Caco-2 (cell line): ENCODE data around the gene MRLN. TPM values are rescaled to one million over a fixed set of nuclear protein-coding genes. Genes with fewer than 3 reads are reported as not detected.
A peak's percentile ranks its signal among the peaks of the same experiment; 100 is the strongest.

Experiments used
- BruUV-seq: library from RNA; stranded (reverse); fragments of 400-500 nt; replicated peaks from 2 replicates; lab custom pipeline; 2021; lab: Mats Ljungman, UMichigan
- CTCF ChIA-PET: fragments of 300-600 bp; sonication (Branson Sonifier 250); formaldehyde crosslinking; loops from one replicate; lab custom pipeline; 2022; ENCODE audit warnings: antibody characterized with exemption; lab: Charles Lee
- POLR2A ChIA-PET: fragments of 300-600 bp; sonication (Branson Sonifier 250); formaldehyde crosslinking; loops from one replicate; lab custom pipeline; 2022; ENCODE audit warnings: antibody characterized with exemption; lab: Charles Lee
- DNase-seq, 2 experiments: peaks; one replicate each; pipeline versions ENCODE4 v3.0.0 to v3.0.0-alpha.2; 2020 to 2022
- H3K27me3 ChIP-seq: replicated peaks from 2 replicates; pipeline ENCODE4 v1.6.0; 2011; ENCODE audit warnings: low read length; ENCODE audit not compliant: control insufficient read depth, insufficient read depth
- H3K36me3 ChIP-seq: 2 replicates; pipeline ENCODE4 v1.5.1; 2011; ENCODE audit warnings: low read length; ENCODE audit not compliant: control insufficient read depth, insufficient read depth
- H3K4me1 ChIP-seq: fragments of 250-450 bp; sonication (Bioruptor Pico); 2 replicates; pipeline ENCODE4 v1.5.1; 2020; ENCODE audit warnings: mild to moderate bottlenecking
- H3K4me3 ChIP-seq: 2 replicates; pipeline ENCODE4 v1.5.1; 2011; ENCODE audit warnings: low read depth, mild to moderate bottlenecking, control low read depth, low read length
- H3K9me3 ChIP-seq: fragments of 250-450 bp; sonication (Bioruptor Pico); 2 replicates; pipeline ENCODE4 v1.5.1; 2020; ENCODE audit warnings: mild to moderate bottlenecking, moderate library complexity
- H3K27ac Mint-ChIP-seq: one replicate; pipeline ENCODE4 v1.8.0; 2022; ENCODE audit warnings: mixed read lengths; ENCODE audit not compliant: unreplicated experiment
- H3K27me3 Mint-ChIP-seq: one replicate; pipeline ENCODE4 v1.8.0; 2022; ENCODE audit warnings: mixed read lengths; ENCODE audit not compliant: insufficient read depth, unreplicated experiment
- H3K36me3 Mint-ChIP-seq: one replicate; pipeline ENCODE4 v1.8.0; 2022; ENCODE audit warnings: mild to moderate bottlenecking, mixed read lengths; ENCODE audit not compliant: insufficient read depth, unreplicated experiment
- H3K4me1 Mint-ChIP-seq: one replicate; pipeline ENCODE4 v1.8.0; 2022; ENCODE audit warnings: low read depth, mixed read lengths; ENCODE audit not compliant: unreplicated experiment
- H3K4me3 Mint-ChIP-seq: one replicate; pipeline ENCODE4 v1.8.0; 2022; ENCODE audit warnings: mild to moderate bottlenecking, moderate library complexity, mixed read lengths; ENCODE audit not compliant: unreplicated experiment
- H3K9me3 Mint-ChIP-seq: one replicate; pipeline ENCODE4 v1.8.0; 2022; ENCODE audit warnings: mixed read lengths; ENCODE audit not compliant: unreplicated experiment
- CTCF ChIP-seq, 2 experiments: fragments of 200-600 bp in 1 of 2; IDR thresholded peaks; 1 replicate in 1 of 2; 2 replicates in 1 of 2; pipeline versions ENCODE4 v1.5.1 to v1.8.0; 2011 to 2022; ENCODE audit warnings: antibody characterized with exemption in 1 of 2, control low read depth in 1 of 2, inconsistent platforms in 1 of 2, low read depth in 1 of 2, low read length in 1 of 2, mild to moderate bottlenecking in 1 of 2, moderate library complexity in 1 of 2; ENCODE audit not compliant: insufficient read depth in 1 of 2, severe bottlenecking in 1 of 2, unreplicated experiment in 1 of 2
- intact Hi-C: fragments of 100-400 bp; cut with micrococcal nuclease; formaldehyde crosslinking; loops from one replicate; pipeline ENCODE4 v1.10.0; 2022; ENCODE audit not compliant: unreplicated experiment
- total RNA-seq: library from RNA; stranded (reverse); gene quantifications from 2 replicates; pipeline ENCODE4 v1.2.3, GENCODE V29; 2022

MRLN gene
- total RNA-seq, 1 experiment from 2014 or later: 0.98 TPM

GRCh38 chr10:59774451-59774850, 21.2 kb upstream of the MRLN start:
- ChIA-PET POLR2A (no interaction called here), CTCF (no interaction called here)
- Mint-ChIP-seq H3K36me3 (peaks cover 21% of the 10 kb centered on the region), H3K4me1 (peaks cover 18% of the 10 kb centered on the region), H3K4me3 (no peak overlapping the region), H3K27ac (no peak overlapping the region), H3K9me3 (peaks cover 70% of the 10 kb centered on the region), H3K27me3 (no peaks in the 10 kb centered on the region)
- Histone ChIP-seq H3K36me3 (no peaks in the 10 kb centered on the region), H3K27me3 (no peaks in the 10 kb centered on the region), H3K9me3 (peaks cover 68% of the 10 kb centered on the region), H3K4me3 (no peak overlapping the region), H3K4me1 (peaks cover 18% of the 10 kb centered on the region)
- TF ChIP-seq CTCF (IDR thresholded peaks at IDR 0.05; ENCODE audit: insufficient read depth in 1 of 2, low read depth in 1 of 2, low read length in 1 of 2, severe bottlenecking in 1 of 2, unreplicated experiment in 1 of 2): no peak
- DNase-seq: no peak
- BruUV-seq: no TSS peak
- intact Hi-C loops: no loop called here

- Mint-ChIP-seq H3K4me3 (no peak overlapping the region), H3K36me3 (peaks cover 18% of the 10 kb centered on the region), H3K27me3 (no peaks in the 10 kb centered on the region), H3K9me3 (peaks cover 66% of the 10 kb centered on the region), H3K4me1 (peaks cover 18% of the 10 kb centered on the region), H3K27ac (no peak overlapping the region)
- H3K9me3 ChIP-seq: peaks cover 62% of the 10 kb centered on the region
- H3K36me3 ChIP-seq: no peaks in the 10 kb centered on the region
- intact Hi-C loops: no loop called here
- CTCF ChIA-PET: no interaction called here
- TF ChIP-seq CTCF (IDR thresholded peaks at IDR 0.05; ENCODE audit: insufficient read depth in 1 of 2, low read depth in 1 of 2, low read length in 1 of 2, severe bottlenecking in 1 of 2, unreplicated experiment in 1 of 2): no peak
- POLR2A ChIA-PET: no interaction called here
- peaks cover 18% of the 10 kb centered on the region for H3K4me1 ChIP-seq
- no peak overlapping the region for H3K4me3 ChIP-seq
- no peak for DNase-seq
- BruUV-seq: no TSS peak
- no peaks in the 10 kb centered on the region for H3K27me3 ChIP-seq
Observed at GRCh38 chr10:59773088-59773487, 19.8 kb upstream of the MRLN start.

GRCh38 chr10:59771162-59771807, 18.0 kb upstream of the MRLN start:
- H3K4me3 Mint-ChIP-seq: peak overlapping the region; percentile 29
- Histone ChIP-seq H3K4me3 (no peak overlapping the region), H3K36me3 (no peaks in the 10 kb centered on the region), H3K9me3 (peaks cover 49% of the 10 kb centered on the region), H3K27me3 (no peaks in the 10 kb centered on the region), H3K4me1 (peaks cover 18% of the 10 kb centered on the region)
- BruUV-seq: no TSS peak
- DNase-seq: peak; percentile 59
- no peaks in the 10 kb centered on the region for H3K27me3 Mint-ChIP-seq
- peaks cover 16% of the 10 kb centered on the region for H3K36me3 Mint-ChIP-seq
- CTCF ChIA-PET: no interaction called here
- POLR2A ChIA-PET: no interaction called here
- no peak for TF ChIP-seq CTCF (IDR thresholded peaks at IDR 0.05; ENCODE audit: insufficient read depth in 1 of 2, low read depth in 1 of 2, low read length in 1 of 2, severe bottlenecking in 1 of 2, unreplicated experiment in 1 of 2)
- H3K27ac Mint-ChIP-seq: peak overlapping the region; percentile 42
- H3K4me1 Mint-ChIP-seq: peaks cover 18% of the 10 kb centered on the region
- intact Hi-C loops: no loop called here
- H3K9me3 Mint-ChIP-seq: peaks cover 53% of the 10 kb centered on the region
